HCT116 (cell line): ENCODE data around the gene TWIST1. TPM values are rescaled to one million over a fixed set of nuclear protein-coding genes. Genes with fewer than 3 reads are reported as not detected.

ENCODE experiments used
- ATAC-seq: fragments of 200-7000 bp; cut with Tn5 transposase; 2 replicates; pipeline ENCODE4 v1.9.1; 2020; ENCODE audit warnings: mild to moderate bottlenecking, moderate library complexity
- BruUV-seq: library from RNA; stranded (reverse); fragments of 400-500 nt; replicated peaks from 2 replicates; lab custom pipeline; 2021; lab: Mats Ljungman, UMichigan
- CTCF ChIA-PET: fragments of 300-600 bp; sonication (Branson Sonifier 250); formaldehyde crosslinking; loops from one replicate; lab custom pipeline; 2021; ENCODE audit warnings: antibody characterized with exemption; lab: Charles Lee
- POLR2A ChIA-PET: fragments of 300-600, 350-600 bp; sonication (Branson Sonifier 250); formaldehyde crosslinking; loops from one replicate; lab custom pipeline; 2021; ENCODE audit warnings: antibody characterized with exemption; lab: Charles Lee
- RAD21 ChIA-PET, 2 experiments: fragments of 300-600 bp; sonication (Branson Sonifier 250); formaldehyde crosslinking; loops; one replicate each; lab custom pipeline; 2023; ENCODE audit warnings: low total read pairs in 2 of 2; ENCODE audit not compliant: uncharacterized antibody in 2 of 2, unreplicated experiment in 2 of 2, low non-redundant PET in 1 of 2; lab: Charles Lee
- DNase-seq: peaks from one replicate; pipeline ENCODE4 v3.0.0-alpha.2; 2010; ENCODE audit warnings: low read depth, low spot score
- H2AFZ ChIP-seq: fragments of 200-600 bp; shearing (Covaris generic), sonication (generic); 2 replicates; pipeline ENCODE4 v1.6.1; 2017; ENCODE audit warnings: low read depth, mixed run types, mixed read lengths, antibody characterized with exemption, low read length; ENCODE audit not compliant: poor library complexity, severe bottlenecking
- H3K27ac ChIP-seq: 2 replicates; pipeline ENCODE4 v1.5.1; 2012; ENCODE audit warnings: low read depth, low read length
- H3K27me3 ChIP-seq: fragments of 200-600 bp; sonication (generic); 2 replicates; pipeline ENCODE4 v1.6.1; 2016; ENCODE audit warnings: mixed run types, low read length, mixed read lengths; ENCODE audit not compliant: insufficient read depth
- H3K36me3 ChIP-seq, 2 experiments: fragments of 200-500 bp in 1 of 2; fragments of 200-600 bp in 1 of 2; sonication (Bioruptor generic) in 1 of 2; sonication (generic) in 1 of 2; 2 replicates each; pipeline versions ENCODE4 v1.5.1 to v1.6.1; 2014 to 2016; ENCODE audit warnings: low read length in 2 of 2, inconsistent platforms in 1 of 2, mixed read lengths in 1 of 2, mixed run types in 1 of 2; ENCODE audit not compliant: insufficient read depth in 2 of 2, control insufficient read depth in 1 of 2
- H3K4me1 ChIP-seq, 2 experiments: fragments of 200-600 bp in 1 of 2; sonication (generic) in 1 of 2; 2 replicates each; pipeline versions ENCODE4 v1.5.1 to v1.6.1; 2012 to 2017; ENCODE audit warnings: low read length in 2 of 2, inconsistent platforms in 1 of 2, mild to moderate bottlenecking in 1 of 2, mixed read lengths in 1 of 2, mixed run types in 1 of 2, moderate library complexity in 1 of 2; ENCODE audit not compliant: insufficient read depth in 2 of 2, control insufficient read depth in 1 of 2
- H3K4me2 ChIP-seq: fragments of 200-600 bp; sonication (generic); 2 replicates; pipeline ENCODE4 v1.6.1; 2017; ENCODE audit warnings: mixed run types, low read length, mixed read lengths
- H3K4me3 ChIP-seq, 2 experiments: fragments of 200-600 bp in 1 of 2; sonication (generic) in 1 of 2; replicated peaks in 1 of 2; 2 replicates each; pipeline ENCODE4 v1.5.1; 2011 to 2016; ENCODE audit warnings: low read length in 2 of 2, control low read depth in 1 of 2, low read depth in 1 of 2, mild to moderate bottlenecking in 1 of 2, mixed read lengths in 1 of 2, mixed run types in 1 of 2
- H3K79me2 ChIP-seq: fragments of 200-600 bp; sonication (generic); 2 replicates; pipeline ENCODE4 v1.6.1; 2017; ENCODE audit warnings: mild to moderate bottlenecking, mixed run types, low read length, moderate library complexity, mixed read lengths; ENCODE audit not compliant: insufficient read depth
- H3K9ac ChIP-seq: fragments of 200-600 bp; sonication (generic); 2 replicates; pipeline ENCODE4 v1.6.1; 2016; ENCODE audit warnings: low read length, mixed read lengths
- H3K9me2 ChIP-seq: fragments of 200-600 bp; sonication (generic), shearing (Covaris generic); 2 replicates; pipeline ENCODE4 v1.6.1; 2017; ENCODE audit warnings: mixed run types, mild to moderate bottlenecking, moderate library complexity; ENCODE audit not compliant: insufficient read depth
- H3K9me3 ChIP-seq, 2 experiments: fragments of 200-500 bp in 1 of 2; fragments of 200-600 bp in 1 of 2; sonication (Bioruptor generic) in 1 of 2; sonication (generic) in 1 of 2; 2 replicates each; pipeline ENCODE4 v1.6.1; 2014 to 2017; ENCODE audit warnings: low read length in 2 of 2, mixed read lengths in 2 of 2, inconsistent platforms in 1 of 2, low read depth in 1 of 2, mild to moderate bottlenecking in 1 of 2, mixed run types in 1 of 2, moderate library complexity in 1 of 2; ENCODE audit not compliant: control insufficient read depth in 1 of 2, insufficient read depth in 1 of 2
- H4K20me1 ChIP-seq: fragments of 200-600 bp; sonication (generic), shearing (Covaris generic); 2 replicates; pipeline ENCODE4 v1.6.1; 2017; ENCODE audit warnings: mixed run types, mild to moderate bottlenecking, moderate library complexity; ENCODE audit not compliant: insufficient read depth
- CEBPB ChIP-seq: IDR thresholded peaks from 2 replicates; pipeline ENCODE4 v1.6.1; 2012; ENCODE audit warnings: low read depth
- JUND ChIP-seq: IDR thresholded peaks from 2 replicates; pipeline ENCODE4 v1.6.1; 2012
- MAX ChIP-seq: IDR thresholded peaks from 2 replicates; pipeline ENCODE4 v1.6.1; 2012
- POLR2A ChIP-seq: IDR thresholded peaks from 2 replicates; pipeline ENCODE4 v1.7.0; 2011; ENCODE audit warnings: borderline replicate concordance; ENCODE audit not compliant: insufficient read depth, insufficient read length; ENCODE audit errors: extremely low read depth
- REST ChIP-seq: IDR thresholded peaks from 2 replicates; pipeline ENCODE4 v1.6.1; 2012; ENCODE audit warnings: low read depth
- ZFX ChIP-seq: fragments of 450-650 bp; IDR thresholded peaks from 2 replicates; pipeline ENCODE4 v1.6.1; 2017
- intact Hi-C: fragments of 100-400 bp; cut with micrococcal nuclease; formaldehyde crosslinking; loops from 2 replicates; pipeline ENCODE4 v1.10.0; 2022
- total RNA-seq: library from RNA; stranded (reverse); gene quantifications from one replicate; pipeline ENCODE4 v1.2.1, GENCODE V29; 2021; ENCODE audit not compliant: unreplicated experiment

Gene TWIST1
- total RNA-seq, 1 experiment from 2014 or later = 0.86 TPM

- TF ChIP-seq ZFX = no peak
- TF ChIP-seq CEBPB = no peak
- TF ChIP-seq REST = no peak
- no peak for TF ChIP-seq POLR2A
- no peak for TF ChIP-seq JUND
Measured at GRCh38 chr7:19111474-19112273, 5.8 kb downstream of the TWIST1 start (continued).

- POLR2A ChIA-PET = no interaction called here
- no peak overlapping the region for H3K4me2 ChIP-seq
- no peak overlapping the region for H2AFZ ChIP-seq
- RAD21 ChIA-PET = no interaction called here
- ATAC-seq = no peak
- no peak for TF ChIP-seq MAX
- no TSS peak for BruUV-seq
- intact Hi-C loops = no loop called here
- no peaks in the 10 kb centered on the region for H3K36me3 ChIP-seq
- H3K9ac ChIP-seq = no peak overlapping the region
- H3K9me2 ChIP-seq = no peaks in the 10 kb centered on the region
- H3K4me3 ChIP-seq = no peak overlapping the region
- no peaks in the 10 kb centered on the region for H3K79me2 ChIP-seq
- no peaks in the 10 kb centered on the region for H3K27me3 ChIP-seq
- no peaks in the 10 kb centered on the region for H3K4me1 ChIP-seq
- DNase-seq = no peak
- H3K27ac ChIP-seq = no peak overlapping the region
- CTCF ChIA-PET = no interaction called here
- H3K9me3 ChIP-seq = no peaks in the 10 kb centered on the region
- no peaks in the 10 kb centered on the region for H4K20me1 ChIP-seq
Measured at GRCh38 chr7:19110776-19111175, 6.7 kb downstream of the TWIST1 start.
